Measurements from ENCODE around the gene KRTCAP2.
"Not testable (repeated sequence)": the region's sequence is repeated elsewhere in the genome, so short reads cannot be mapped to it uniquely, and the experiment has no call there.

Gene KRTCAP2

DNA sequence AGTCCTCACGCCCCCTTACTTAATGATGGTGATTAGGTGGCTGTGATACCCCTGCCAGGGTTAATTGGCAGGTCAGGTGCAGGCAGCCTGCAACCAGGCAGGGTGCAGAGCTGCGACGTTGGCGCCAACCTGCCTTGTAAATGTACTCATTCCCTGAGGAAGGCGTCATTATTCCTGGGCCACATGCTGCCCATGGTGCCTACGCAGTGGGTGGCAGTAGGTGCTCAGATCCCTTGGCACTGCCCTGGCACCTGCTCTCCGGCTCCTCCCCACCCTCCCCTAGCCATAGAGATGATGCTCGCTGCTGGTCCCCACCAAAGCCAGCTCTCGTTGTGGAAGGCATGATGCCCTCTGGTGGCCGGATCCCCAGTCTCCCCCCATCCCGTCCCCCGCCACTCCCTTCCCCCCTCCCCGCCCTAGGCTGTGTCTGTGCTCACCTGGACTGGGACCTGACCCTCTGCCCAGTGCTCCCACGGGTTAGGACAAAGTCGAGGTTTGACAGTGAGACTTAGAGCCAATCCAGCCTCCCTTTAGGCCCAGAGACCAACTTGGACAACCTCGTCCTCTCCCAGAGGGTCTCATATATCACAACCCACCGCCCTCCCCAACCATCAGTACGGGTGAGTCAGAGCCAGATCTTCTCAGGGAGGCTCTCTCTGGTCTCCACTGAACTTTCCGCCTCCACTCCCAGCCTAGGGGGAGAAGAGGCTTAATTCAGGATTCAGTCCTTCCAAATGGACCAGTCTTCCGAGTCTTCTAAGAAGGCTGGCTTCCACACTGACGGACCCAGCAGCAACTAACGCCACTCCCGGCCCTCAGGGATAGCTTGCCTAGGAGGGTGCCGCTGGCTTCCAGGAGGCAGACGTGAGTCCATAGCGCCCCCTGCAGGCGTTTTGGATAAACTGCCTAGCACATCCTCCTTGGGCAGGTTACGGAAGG lies 5.7 kb downstream of the KRTCAP2 start:
- DNase-seq = peak; percentile 98 to 99

GRCh38 chr1:155166471-155167165 lies 6.5 kb downstream of the KRTCAP2 start:
- DNase-seq = peak; percentile 40 to 67

- no peak for DNase-seq
Measured at GRCh38 chr1:155166051-155166470, 7.0 kb downstream of the KRTCAP2 start.

DNA sequence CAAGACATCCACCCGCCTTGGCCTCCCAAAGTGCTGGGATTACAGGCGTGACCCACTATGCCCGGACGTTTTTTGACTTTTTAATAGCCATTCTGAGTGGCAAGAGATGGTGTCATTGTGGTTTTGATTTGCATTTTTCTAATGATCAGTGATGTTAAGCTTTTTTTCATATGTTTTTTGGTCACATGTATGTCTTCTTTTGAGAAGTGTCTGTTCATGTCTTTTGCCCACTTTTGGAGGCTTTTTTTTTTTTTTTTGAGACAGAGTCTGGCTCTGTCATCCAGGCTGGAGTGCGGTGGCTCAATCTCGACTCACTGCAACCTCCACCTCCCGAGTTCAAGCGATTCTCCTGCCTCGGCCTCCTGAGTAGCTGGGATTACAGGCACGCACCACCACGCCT lies 8.5 kb downstream of the KRTCAP2 start:
- not testable (repeated sequence) for DNase-seq

DNA sequence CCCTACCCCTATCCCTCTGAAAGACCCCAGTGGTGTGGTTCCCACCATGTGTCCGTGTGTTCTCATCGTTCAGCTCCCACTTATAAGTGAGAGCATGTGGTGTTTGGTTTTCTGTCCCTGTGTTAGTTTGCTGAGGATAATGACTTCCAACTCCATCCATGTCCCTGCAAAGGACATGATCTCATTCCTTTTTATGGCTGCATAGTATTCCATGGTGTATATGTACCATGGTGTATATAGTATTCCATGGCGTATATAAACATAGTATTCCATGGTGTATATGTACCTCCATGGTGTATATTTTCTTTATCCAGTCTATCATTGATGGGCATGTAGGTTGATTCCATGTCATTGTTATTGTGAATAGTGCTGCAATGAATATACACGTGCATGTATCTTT lies 9.3 kb downstream of the KRTCAP2 start:
- DNase-seq = not testable (repeated sequence)

- DNase-seq = not testable (repeated sequence)
Measured at GRCh38 chr1:155162631-155163030, 10.5 kb downstream of the KRTCAP2 start.

DNA sequence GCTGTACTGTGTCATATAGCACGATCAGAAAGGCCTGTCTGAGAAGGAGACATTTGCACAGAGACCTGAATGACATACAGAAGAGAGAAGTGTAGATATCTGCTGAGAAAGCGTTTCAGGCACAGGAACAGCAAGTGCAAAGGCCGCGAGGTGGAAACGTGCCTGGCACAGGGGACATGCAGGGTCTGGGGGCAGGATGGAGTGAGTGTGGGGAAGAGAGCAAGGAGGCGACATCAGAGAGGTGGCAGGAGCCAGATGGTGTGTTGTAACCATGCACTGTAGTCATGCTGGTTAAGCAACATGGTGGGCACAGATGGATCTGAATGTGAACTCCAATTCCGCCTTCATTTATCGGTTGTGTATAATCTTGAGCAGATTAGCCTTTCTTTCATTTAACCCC lies 13.0 kb downstream of the KRTCAP2 start:
- no peak for DNase-seq

DNA sequence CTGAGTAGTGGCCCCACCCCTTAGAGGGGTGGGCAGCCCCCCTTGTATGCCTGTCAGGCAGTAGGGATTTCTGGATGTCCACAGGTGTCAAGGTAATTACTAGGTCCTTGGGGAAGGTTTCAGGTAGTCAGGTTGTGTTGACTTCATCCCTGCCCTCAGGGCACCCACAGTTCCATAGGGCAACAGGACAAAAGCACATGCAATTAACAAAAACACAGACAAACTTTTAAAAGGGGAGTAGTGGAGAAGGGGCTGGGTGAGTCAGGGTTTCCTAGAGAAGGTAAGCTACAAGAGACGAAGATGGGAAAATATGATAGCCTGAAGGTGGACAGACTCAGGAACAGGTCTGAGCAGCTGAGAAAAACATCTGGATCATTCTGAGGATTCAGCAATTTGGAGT lies 14.1 kb downstream of the KRTCAP2 start:
- DNase-seq = no peak

- not testable (repeated sequence) for DNase-seq
Measured at GRCh38 chr1:155155996-155156643, 17.0 kb downstream of the KRTCAP2 start.

DNA sequence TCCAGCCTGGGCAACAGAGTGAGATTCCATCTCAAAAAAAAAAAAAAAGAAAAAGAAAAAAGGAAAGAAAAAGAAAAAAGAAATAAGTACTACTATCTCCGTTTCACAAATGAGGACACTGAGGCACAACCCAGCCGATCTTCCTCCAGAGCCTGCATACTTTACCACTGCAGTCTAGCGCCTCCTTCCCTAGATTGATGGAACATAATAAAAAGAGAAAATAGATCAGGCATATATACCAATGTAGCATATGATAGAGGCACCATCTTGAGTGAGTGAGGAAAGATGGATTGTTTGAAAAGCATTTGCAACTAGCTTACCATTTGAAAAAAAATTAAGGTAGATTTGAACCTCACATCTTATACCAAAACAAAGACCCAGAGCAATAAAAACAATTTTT lies 27.6 kb downstream of the KRTCAP2 start:
- DNase-seq = no peak

- DNase-seq = no peak
Measured at GRCh38 chr1:155141749-155142148, 31.4 kb downstream of the KRTCAP2 start.

GRCh38 chr1:155140630-155140953 lies 32.5 kb downstream of the KRTCAP2 start:
- no peak for DNase-seq

GRCh38 chr1:155139895-155140629 lies 33.0 kb downstream of the KRTCAP2 start, which contains the start of gene DPM3:
Gene DPM3, minus strand, starts transcription at chr1:155140531. Its CDS starts 291 bp downstream, at chr1:155140240.
- peak; percentile 94 to 97 for DNase-seq

GRCh38 chr1:155137154-155137949 lies 35.8 kb downstream of the KRTCAP2 start:
- DNase-seq = no peak

- peak in 1 of 2 experiments; percentile 39 for DNase-seq
Measured at GRCh38 chr1:155136748-155137147, 36.4 kb downstream of the KRTCAP2 start.

DNA sequence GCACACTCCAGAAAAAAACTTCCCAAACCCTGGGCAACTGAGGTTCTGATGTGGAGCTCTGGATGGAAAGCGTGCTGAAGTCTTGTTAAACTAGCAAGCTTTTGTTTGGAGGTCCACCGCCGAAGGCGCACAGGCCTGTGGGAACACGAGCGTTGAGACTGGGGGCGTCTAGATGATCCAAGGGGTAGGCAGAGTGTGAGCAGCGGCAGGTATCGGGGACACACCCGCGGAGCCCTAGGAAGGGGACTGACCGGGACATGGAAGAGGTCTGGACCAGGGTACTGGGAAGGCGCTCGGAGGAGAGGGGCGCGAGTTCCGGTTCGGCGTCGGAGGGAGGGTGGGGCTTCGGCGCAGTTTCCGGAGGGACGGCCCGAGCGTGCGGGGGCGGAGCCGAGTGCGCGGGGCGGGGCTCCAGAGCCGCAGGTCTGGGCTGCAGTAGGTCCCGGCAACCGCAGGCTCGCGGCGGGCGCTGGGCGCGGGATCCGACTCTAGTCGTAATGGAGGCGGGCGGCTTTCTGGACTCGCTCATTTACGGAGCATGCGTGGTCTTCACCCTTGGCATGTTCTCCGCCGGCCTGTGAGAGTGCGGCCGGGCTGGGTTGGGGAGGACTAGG lies 37.6 kb downstream of the KRTCAP2 start, which contains the start of gene SLC50A1:
Gene SLC50A1 (plus strand): TSS at position 438 of the 614 bp plus-strand sequence. CDS start 60 bp downstream, at position 498.
- DNase-seq = peak; percentile 94 to 97

GRCh38 chr1:155134880-155135414 lies 38.2 kb downstream of the KRTCAP2 start:
- DNase-seq = peak; percentile 80 to 86

- no peak for DNase-seq
Measured at GRCh38 chr1:155134322-155134721, 38.8 kb downstream of the KRTCAP2 start.

DNA sequence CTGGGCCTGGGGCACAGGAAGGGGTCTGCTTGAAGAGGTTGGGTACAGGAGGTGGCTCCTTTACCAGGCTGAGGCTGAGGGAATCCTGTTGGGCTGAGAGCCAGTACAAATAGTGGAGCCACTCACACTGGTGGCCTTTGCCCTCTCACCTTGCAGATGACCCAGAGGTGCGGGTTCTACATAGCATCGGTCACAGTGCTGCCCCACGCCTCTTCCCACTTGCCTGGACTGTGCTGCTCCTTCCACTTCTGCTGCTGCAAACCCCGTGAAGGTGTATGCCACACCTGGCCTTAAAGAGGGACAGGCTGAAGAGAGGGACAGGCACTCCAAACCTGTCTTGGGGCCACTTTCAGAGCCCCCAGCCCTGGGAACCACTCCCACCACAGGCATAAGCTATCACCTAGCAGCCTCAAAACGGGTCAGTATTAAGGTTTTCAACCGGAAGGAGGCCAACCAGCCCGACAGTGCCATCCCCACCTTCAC lies 39.3 kb downstream of the KRTCAP2 start:
- no peak for DNase-seq

GRCh38 chr1:155131856-155132255 lies 41.2 kb downstream of the KRTCAP2 start:
- no peak for DNase-seq

- no peak for DNase-seq
Measured at GRCh38 chr1:155131285-155131684, 41.8 kb downstream of the KRTCAP2 start.
